Superior temporal gyrus (tissue), 1 donor: Measurements from ENCODE around the gene BLTP2.
A peak's percentile ranks its signal among the peaks of the same experiment; 100 is the strongest.
"Not testable (repeated sequence)": the region's sequence is repeated elsewhere in the genome, so short reads cannot be mapped to it uniquely, and the experiment has no call there.

Experiments
- DNase-seq: peaks from one replicate; pipeline ENCODE4 v3.0.0-alpha.2; 2016; ENCODE audit errors: extremely low spot score

Gene BLTP2

DNA sequence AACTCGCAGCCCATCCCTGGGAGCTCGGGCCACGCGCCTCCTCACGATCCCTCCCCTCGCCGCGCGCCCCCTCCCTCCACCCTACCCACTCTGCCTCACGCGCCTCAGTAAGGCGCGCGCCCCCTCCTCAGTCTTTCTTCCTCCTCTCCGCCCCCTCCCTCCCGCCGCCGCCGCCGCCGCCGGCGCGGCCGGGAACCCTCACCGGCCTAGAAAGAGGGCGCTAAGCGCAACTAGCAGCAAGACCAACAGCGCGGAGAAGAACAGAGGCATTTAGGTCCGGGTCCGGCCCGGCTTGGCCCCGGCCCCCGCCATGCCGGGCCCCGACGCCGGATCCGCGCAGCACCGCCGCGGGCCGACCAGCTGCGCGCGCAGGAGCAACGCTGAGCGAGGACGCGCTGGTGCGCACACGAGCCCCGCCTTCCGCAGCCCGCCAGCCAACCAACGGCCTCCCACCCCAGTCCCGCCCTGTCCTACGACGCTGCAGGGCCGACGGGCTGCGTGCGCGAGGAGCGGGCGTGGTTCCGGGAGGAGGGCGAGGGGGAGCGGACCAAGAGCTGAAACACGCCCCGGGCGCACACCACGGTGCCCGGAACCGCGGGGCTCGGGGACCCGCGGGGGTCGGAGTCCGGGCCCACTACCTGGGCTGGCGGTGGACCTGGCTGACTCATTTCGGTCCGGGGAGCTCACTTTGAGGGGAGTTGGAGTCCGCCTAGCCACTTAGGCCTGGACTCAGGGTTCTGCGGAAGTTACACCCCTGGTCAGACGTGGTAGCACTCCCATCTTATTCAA is at the start of gene BLTP2:
TSS of gene BLTP2 (minus strand) at position 372 of the 789 bp plus-strand sequence. CDS start at position 270, 102 bp downstream.
- DNase-seq: peak; percentile 93

- no peak for DNase-seq
Observed at GRCh38 chr17:28693869-28694268, 48.9 kb upstream of the BLTP2 start.

DNA sequence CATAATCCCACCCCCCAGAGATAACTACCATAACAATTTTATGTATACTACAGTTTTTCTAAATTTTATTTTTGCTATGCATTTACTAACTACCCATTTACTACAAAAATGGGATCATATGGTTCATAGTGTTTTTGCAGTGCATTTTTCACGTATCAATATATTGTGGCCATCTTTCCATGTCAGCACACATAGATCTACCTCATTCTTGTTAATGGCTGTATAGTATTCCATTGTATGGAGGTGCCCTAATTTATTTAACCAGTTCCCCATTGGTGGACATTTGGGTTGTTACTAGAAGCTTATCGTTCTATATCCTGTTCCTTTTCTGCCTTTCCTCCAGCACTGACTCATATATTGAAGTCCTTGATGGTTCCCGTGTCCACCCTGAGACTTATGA is 44.1 kb upstream of the BLTP2 start:
- no peak for DNase-seq

DNA sequence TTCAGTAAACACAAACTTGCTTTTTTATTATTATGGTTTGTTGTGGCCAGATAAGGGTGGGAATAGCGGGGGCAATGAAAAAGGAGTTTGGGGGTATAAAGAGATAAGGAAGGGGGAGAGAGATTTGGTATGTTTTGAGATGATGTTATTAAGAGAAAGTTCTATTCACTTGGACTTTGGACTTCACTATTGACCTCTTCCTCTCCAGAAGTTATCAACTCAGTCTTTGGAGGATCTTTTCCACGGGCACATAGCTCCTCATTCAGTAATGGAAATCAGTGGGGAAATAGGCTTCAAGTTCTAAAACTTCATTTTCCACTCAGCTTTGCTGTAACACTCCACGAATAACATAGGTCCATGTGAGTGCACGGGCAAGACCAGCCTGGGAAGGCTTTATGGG is 43.5 kb upstream of the BLTP2 start:
- no peak for DNase-seq

- no peak for DNase-seq
Observed at GRCh38 chr17:28686296-28686695, 41.3 kb upstream of the BLTP2 start.

DNA sequence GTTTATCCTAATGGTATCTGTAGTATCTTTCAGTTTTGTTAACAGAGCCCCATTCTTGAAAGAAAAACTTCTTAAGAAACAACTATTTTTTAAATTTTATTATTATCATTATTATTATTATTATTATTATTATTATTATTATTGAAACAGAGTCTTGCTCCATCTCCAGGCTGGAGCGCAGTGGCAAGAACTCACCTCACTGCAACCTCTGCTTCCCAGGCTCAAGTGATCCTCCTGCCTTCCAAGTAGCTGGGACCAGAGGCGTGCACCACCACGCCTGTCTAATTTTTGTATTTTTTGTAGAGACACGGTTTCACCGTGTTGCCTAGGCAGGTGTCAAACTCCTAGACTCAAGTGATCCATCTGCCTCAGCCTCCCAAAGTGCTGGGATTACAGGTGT is 40.4 kb upstream of the BLTP2 start:
- no peak for DNase-seq

GRCh38 chr17:28684963-28685362 is 40.0 kb upstream of the BLTP2 start:
- peak; percentile 94 for DNase-seq

DNA sequence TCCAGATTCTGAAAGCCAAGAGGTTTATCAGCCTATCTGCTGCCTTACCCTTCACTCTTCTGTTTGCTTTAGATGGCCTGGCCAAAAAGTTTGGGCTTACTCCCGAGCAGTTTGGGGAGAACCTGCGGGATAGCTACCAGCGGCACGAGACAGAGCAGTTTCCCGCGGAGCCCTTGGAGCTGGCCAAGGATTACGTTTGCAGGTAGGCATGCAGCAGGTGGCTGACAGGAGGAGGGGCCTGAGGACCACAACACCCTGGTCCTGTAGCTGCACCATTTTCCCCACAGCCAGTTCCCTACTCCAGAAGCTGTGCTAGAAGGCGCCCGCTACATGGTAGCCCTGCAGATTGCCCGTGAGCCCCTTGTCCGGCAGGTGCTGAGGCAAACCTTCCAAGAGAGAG is 37.7 kb upstream of the BLTP2 start:
- no peak for DNase-seq

DNA sequence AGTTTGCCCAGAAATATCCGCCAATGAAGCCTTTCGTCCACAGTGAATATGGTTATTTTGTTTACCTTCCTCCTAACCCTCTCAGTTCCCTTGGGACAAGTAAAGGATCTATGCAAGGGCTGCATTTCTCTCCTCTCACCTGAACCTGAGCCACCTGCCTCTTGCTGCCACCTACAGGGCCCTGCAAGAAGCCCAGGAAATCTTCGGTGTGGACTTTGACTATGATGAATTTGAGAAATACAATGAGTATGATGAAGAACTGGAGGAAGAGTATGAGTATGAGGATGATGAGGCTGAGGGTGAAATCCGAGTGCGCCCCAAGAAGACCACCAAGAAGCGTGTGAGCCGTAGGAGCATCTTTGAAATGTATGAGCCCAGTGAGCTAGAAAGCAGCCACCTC is 31.0 kb upstream of the BLTP2 start:
- DNase-seq: no peak

DNA sequence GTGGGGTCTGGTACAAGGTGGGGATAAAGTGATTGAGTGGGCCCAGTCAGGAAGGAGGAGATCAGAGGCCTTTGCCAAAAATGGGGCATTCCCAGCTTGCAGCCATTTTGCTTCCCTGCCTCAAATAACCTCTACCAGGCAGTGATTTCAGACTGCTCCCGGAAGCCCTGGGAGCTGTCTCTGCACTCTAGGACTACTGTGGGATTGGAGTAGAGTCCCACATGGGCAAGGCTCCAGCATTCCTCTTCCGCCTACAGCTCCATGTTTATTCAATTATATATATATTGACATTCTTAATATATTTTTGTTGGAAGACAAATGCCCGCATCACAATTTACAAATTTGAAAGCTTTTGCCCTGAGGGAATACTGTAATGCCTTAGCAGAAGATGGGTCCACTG is 30.5 kb upstream of the BLTP2 start:
- no peak for DNase-seq

GRCh38 chr17:28669918-28670317 is 25.0 kb upstream of the BLTP2 start:
- no peak for DNase-seq

DNA sequence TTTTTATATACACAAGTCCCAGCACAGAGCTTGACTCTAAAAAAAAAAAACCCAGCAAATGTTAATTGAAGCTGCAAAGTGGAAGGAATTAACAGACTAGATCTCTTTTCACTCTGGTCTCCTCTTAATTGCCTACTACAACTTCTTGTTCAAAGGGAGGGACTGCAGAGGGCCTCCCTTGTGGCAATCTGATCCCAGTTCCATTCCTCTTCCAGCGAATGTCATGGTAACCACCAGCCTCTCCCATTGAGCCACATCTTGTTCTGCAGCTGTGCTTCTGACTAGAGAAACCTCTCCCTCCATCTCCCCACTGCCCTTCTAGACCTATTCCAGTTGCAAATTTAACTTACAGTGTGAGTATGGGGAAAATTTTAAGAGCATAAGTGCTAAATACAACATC is 22.9 kb upstream of the BLTP2 start:
- no peak for DNase-seq

DNA sequence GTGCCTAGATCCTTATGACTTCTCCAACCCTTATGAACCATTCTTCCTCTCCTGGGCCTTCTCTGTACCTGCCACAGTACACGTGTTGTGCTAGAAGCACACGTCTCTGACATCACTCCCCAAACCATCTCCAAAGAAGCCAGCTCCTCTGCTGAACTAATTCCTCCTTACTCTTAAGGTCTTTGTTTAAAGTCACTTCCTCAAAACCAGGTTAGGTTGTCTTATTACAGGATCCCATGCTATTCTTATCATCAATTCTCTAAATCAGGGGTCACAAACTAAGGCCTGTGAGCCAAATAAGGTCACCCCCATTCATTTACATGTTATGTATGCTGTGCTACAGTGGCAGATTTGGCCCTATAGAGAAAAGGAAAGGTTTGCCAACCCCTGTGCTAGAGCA is 21.0 kb upstream of the BLTP2 start:
- no peak for DNase-seq

DNA sequence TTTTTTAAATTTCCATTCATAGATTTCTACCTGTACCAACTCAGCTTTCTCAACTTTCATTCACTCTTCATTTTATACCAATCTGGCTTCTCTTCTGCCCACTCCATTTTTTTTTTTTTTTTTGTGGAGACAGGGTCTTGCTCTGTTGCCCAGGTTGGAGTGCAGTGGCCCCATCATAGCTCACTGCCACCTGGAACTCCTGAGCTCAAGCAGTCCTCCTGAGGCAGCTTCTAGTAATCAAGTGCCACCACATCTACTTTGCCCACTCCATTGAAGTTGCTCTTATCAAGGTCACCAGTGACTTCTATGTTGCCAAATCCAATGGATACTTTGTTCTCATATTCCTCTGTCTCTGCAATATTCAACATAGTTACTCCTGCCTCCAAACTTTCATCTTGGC is 18.8 kb upstream of the BLTP2 start:
- no peak for DNase-seq

- DNase-seq: peak; percentile 26
Observed at GRCh38 chr17:28662527-28662829, 17.5 kb upstream of the BLTP2 start.

DNA sequence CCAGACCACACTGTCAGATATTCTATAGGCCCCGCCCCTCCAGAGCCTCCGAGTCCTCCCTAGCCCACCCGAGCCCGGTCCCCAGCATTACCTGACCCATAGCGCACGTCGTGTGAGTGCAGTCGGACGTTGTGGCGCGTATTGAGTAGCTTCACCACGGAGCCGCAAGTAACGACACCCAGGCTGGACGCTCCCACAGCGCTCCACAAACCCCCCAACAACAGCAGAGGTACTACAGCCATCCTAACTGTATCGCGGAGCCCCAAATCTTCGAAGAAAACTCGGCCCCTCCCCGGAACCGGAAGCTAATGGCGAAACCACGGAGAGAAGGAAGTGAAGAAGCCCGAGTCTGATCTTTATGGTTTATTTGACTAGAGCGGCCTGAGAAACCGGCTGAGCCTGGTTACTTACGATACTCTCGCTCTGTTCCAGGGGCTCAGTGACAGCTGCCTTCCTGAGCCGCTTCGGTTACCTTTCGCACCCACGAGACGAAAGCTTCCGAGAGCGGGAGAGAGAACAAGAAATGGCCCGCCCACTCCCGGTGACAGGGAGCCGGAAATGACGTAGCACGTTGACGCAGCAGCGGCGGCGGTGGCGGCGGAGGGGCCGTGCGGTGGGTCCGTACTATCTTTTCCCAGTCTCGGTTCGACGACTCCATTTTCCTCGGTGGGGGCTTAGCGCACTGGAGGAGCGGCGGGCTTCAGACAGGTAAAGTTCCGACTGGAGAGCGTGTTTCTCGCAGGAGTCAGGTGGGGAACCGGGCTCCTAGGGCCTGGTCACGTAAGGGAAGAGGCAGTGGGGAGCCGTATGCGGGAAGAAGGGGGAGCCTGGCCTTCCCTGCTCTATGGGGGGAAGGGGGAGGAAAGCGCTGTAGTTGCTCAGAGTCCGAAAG is 16.9 kb upstream of the BLTP2 start, which contains the start of the genes SDF2 and SUPT6H:
TSS of gene SDF2 (minus strand) at position 272 of the 892 bp plus-strand sequence. CDS start at position 242, 30 bp downstream.
TSS of gene SUPT6H (plus strand) at position 571 of the 892 bp plus-strand sequence. CDS start 11,197 bp downstream, outside the sequence.
- DNase-seq: peak; percentile 97

DNA sequence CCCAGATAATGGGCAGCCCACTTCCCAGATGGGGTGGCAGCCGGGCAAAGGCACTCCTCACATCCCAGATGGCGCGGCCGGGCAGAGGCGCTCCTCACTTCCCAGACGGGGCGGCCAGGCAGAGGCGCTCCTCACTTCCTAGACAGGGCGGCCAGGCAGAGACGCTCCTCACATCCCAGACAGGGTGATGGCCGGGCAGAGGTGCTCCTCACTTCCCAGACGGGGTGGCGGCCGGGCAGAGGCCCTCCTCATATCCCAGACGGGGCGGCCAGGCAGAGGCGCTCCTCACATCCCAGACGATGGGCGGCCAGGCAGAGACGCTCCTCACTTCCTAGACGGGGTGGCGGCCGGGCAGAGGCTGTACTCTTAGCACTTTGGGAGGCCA is 14.5 kb upstream of the BLTP2 start:
- DNase-seq: not testable (repeated sequence)

GRCh38 chr17:28658766-28659496 is 14.0 kb upstream of the BLTP2 start:
- DNase-seq: not testable (repeated sequence)

- not testable (repeated sequence) for DNase-seq
Observed at GRCh38 chr17:28658342-28658741, 13.4 kb upstream of the BLTP2 start.

DNA sequence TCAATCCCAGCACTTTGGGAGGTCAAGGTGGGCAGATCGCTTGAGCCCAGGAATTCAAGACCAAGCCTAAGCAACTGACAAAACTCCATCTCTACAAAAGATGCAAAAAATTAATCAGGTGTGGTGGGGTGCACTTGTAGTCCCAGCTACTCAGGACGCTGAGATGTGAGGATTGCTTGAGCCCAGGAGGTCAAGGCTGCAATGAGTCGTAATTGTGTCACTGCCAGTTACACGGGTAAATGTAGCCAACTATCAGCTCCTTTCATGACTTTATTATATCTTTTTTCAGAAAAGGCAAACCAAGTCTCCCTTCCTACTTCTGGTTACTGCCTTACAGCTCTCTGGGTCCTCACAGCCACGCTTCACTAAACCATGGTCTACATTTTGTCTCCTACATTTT is 12.8 kb upstream of the BLTP2 start:
- DNase-seq: no peak

DNA sequence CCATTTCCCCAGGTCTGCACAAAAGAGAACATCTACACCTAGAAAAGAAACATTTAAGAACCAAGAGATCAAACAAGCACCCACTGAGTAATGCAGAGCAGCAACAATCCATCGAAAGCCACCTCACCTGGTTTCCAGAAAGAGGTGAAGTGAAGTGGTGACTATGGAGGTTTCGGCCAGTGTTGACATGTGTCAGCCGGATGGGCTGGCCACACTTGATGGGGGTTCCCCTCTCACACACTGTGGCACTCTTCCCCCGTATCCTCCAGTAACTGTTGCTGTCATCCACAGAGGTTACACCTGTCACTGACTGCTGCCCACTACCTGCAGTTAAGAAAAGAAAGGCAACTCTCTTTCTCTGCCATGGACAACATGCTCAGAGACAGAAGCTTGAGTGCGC is 10.2 kb upstream of the BLTP2 start:
- no peak for DNase-seq

DNA sequence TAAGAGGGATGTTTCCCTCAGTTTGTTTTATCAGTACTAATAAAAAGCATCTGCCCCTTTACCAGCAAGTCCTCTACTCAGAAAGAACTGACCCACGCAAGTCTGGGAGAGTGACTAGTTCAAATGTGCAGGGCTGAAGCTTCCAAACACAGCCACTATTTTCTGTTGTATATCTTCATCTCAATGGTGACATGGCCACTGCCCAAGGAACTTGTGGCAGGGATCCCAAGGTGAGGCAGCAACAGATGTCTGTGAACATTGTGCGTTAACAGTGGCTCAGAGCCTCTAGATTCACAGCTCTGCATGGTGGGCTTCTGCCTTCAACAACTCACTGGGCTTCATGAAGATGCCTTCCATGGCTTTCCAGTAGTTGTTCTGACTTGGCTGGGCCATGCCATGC is 3.7 kb upstream of the BLTP2 start:
- DNase-seq: no peak
